Stomach (tissue), 4 donors: ENCODE data around the gene NFKBIA.

Source experiments
- CTCF ChIP-seq, 7 experiments: fragments of 450-650 bp in 4 of 7; fragments of 200-600 bp in 3 of 7; sonication (generic) in 3 of 7; IDR thresholded peaks; one replicate each; pipeline ENCODE4 v1.5.1; 2016 to 2019; ENCODE audit warnings: antibody characterized with exemption in 7 of 7, control low read depth in 2 of 7, mild to moderate bottlenecking in 1 of 7
- POLR2A ChIP-seq, 4 donors: fragments of 450-650 bp; IDR thresholded peaks; one replicate each; pipeline ENCODE4 v1.6.1; 2016; ENCODE audit warnings: antibody characterized with exemption in 4 of 4, control low read depth in 2 of 4, mild to moderate bottlenecking in 1 of 4, moderate library complexity in 1 of 4

- TF ChIP-seq CTCF (IDR thresholded peaks at IDR 0.05) (no peak), POLR2A (IDR thresholded peaks at IDR 0.05) (no peak)
Measured at GRCh38 chr14:35435177-35435576, 30.6 kb upstream of the NFKBIA start.
